BLaER1 treated with 17β-estradiol and CSF1 and Interleukin-3, amounts not matched to agents 10 nM and 100 nM (cell line): ENCODE measurements around the gene CLCN2.

Experiments
- H3K27ac ChIP-seq, 11 experiments: shearing (Covaris generic); formaldehyde crosslinking; 2 replicates each; pipeline ENCODE4 v1.8.1; 2022
- H3K27me3 ChIP-seq, 11 experiments: shearing (Covaris generic); formaldehyde crosslinking; 2 replicates each; pipeline ENCODE4 v1.8.1; 2022
- H3K36me3 ChIP-seq, 11 experiments: shearing (Covaris generic); formaldehyde crosslinking; 2 replicates each; pipeline ENCODE4 v1.8.1; 2022
- H3K4me1 ChIP-seq, 10 experiments: shearing (Covaris generic); formaldehyde crosslinking; 2 replicates each; pipeline ENCODE4 v1.8.1; 2022
- H3K4me2 ChIP-seq, 11 experiments: shearing (Covaris generic); formaldehyde crosslinking; 2 replicates each; pipeline ENCODE4 v1.8.1; 2022
- H3K4me3 ChIP-seq, 10 experiments: shearing (Covaris generic); formaldehyde crosslinking; 2 replicates each; pipeline ENCODE4 v1.8.1; 2022
- H3K9ac ChIP-seq, 11 experiments: shearing (Covaris generic); formaldehyde crosslinking; 2 replicates each; pipeline ENCODE4 v1.8.1; 2022
- H3K9me3 ChIP-seq, 11 experiments: shearing (Covaris generic); formaldehyde crosslinking; replicated peaks in 1 of 11; 2 replicates each; pipeline ENCODE4 v1.8.1; 2022
- H4K20me1 ChIP-seq, 11 experiments: shearing (Covaris generic); formaldehyde crosslinking; 2 replicates each; pipeline ENCODE4 v1.8.1; 2022
- Cebpa-rat ChIP-seq, 11 experiments: shearing (Covaris generic); IDR thresholded peaks; 2 replicates each; pipeline ENCODE4 v1.8.1; 2022

Gene CLCN2

GRCh38 chr3:184308744-184309143 is 52.7 kb downstream of the CLCN2 start:
- Histone ChIP-seq H3K4me3 (no peak overlapping the region), H3K36me3 (peaks cover 55 to 67% (median 63%) of the 10 kb centered on the region in 11 experiments), H3K9me3 (no peaks in the 10 kb centered on the region), H3K4me1 (peaks cover 0 to 2% (median under 1%) of the 10 kb centered on the region in 10 experiments; a peak in 5 of 20 replicates), H3K27me3 (no peaks in the 10 kb centered on the region), H3K27ac (no peak overlapping the region), H3K4me2 (no peak overlapping the region), H4K20me1 (peaks cover 0 to 52% (median 33%) of the 10 kb centered on the region in 11 experiments; a peak in 18 of 22 replicates), H3K9ac (no peak overlapping the region)
- TF ChIP-seq Cebpa-rat (IDR thresholded peaks at IDR 0.05): no peak

GRCh38 chr3:184307915-184308314 is 53.5 kb downstream of the CLCN2 start:
- Histone ChIP-seq H4K20me1 (peaks cover 0 to 60% (median 41%) of the 10 kb centered on the region in 11 experiments; a peak in 18 of 22 replicates), H3K27ac (no peak overlapping the region), H3K36me3 (peaks cover 63 to 75% (median 71%) of the 10 kb centered on the region in 11 experiments), H3K4me2 (no peak overlapping the region), H3K9me3 (no peaks in the 10 kb centered on the region), H3K4me1 (no peaks in the 10 kb centered on the region), H3K4me3 (no peak overlapping the region), H3K27me3 (no peaks in the 10 kb centered on the region), H3K9ac (peak overlapping the region in 1 of 11 experiments; percentile 6; a peak in 1 of 22 replicates)
- no peak for TF ChIP-seq Cebpa-rat (IDR thresholded peaks at IDR 0.05)

- H4K20me1 ChIP-seq: peaks cover 0 to 75% (median 56%) of the 10 kb centered on the region in 11 experiments; a peak in 19 of 22 replicates
- H3K9me3 ChIP-seq: no peaks in the 10 kb centered on the region
- H3K36me3 ChIP-seq: peaks cover 78 to 89% (median 86%) of the 10 kb centered on the region in 11 experiments
- H3K27me3 ChIP-seq: no peaks in the 10 kb centered on the region
- no peak overlapping the region for H3K4me3 ChIP-seq
- peaks cover 0 to 6% (median under 1%) of the 10 kb centered on the region in 10 experiments; a peak in 7 of 20 replicates for H3K4me1 ChIP-seq
- 0 out of 22 replicates have a peak overlapping the region, but pooled peaks of 1 of the 11 experiments have one; percentile 19 for H3K9ac ChIP-seq
- no peak for TF ChIP-seq Cebpa-rat (IDR thresholded peaks at IDR 0.05)
- H3K4me2 ChIP-seq: no peak overlapping the region
- no peak overlapping the region for H3K27ac ChIP-seq
These were observed 54.9 kb downstream of the CLCN2 start for GRCh38 chr3:184306341-184306972.

GRCh38 chr3:184305577-184305976 is 55.8 kb downstream of the CLCN2 start:
- H3K9ac ChIP-seq: no peak overlapping the region
- peaks cover 87 to 98% (median 94%) of the 10 kb centered on the region in 11 experiments for H3K36me3 ChIP-seq
- H4K20me1 ChIP-seq: peaks cover 0 to 83% (median 64%) of the 10 kb centered on the region in 11 experiments; a peak in 20 of 22 replicates
- no peaks in the 10 kb centered on the region for H3K9me3 ChIP-seq
- no peak overlapping the region for H3K4me3 ChIP-seq
- peaks cover 4 to 15% (median 8%) of the 10 kb centered on the region in 10 experiments for H3K4me1 ChIP-seq
- no peak for TF ChIP-seq Cebpa-rat (IDR thresholded peaks at IDR 0.05)
- no peak overlapping the region for H3K27ac ChIP-seq
- no peaks in the 10 kb centered on the region for H3K27me3 ChIP-seq
- H3K4me2 ChIP-seq: no peak overlapping the region

- Histone ChIP-seq H3K27me3 (no peaks in the 10 kb centered on the region), H3K9ac (peak overlapping the region; percentile 82 to 98 (median 93)), H3K4me1 (peaks cover 13 to 27% (median 22%) of the 10 kb centered on the region in 10 experiments), H3K4me2 (peak overlapping the region; percentile 88 to 99 (median 92)), H3K27ac (peak overlapping the region in 4 of 11 experiments; percentile 73 to 93 (median 83); a peak in 8 of 22 replicates), H4K20me1 (peaks cover 6 to 62% (median 54%) of the 10 kb centered on the region in 11 experiments; a peak in 20 of 22 replicates), H3K4me3 (peak overlapping the region; percentile 77 to 98 (median 86)), H3K36me3 (peaks cover 48 to 56% (median 53%) of the 10 kb centered on the region in 11 experiments), H3K9me3 (no peaks in the 10 kb centered on the region)
- no peak for TF ChIP-seq Cebpa-rat (IDR thresholded peaks at IDR 0.05)
These were observed 61.1 kb downstream of the CLCN2 start for GRCh38 chr3:184300378-184300720.

- Histone ChIP-seq H3K4me1 (peaks cover 13 to 27% (median 22%) of the 10 kb centered on the region in 10 experiments), H3K4me3 (peak overlapping the region; percentile 77 to 98 (median 86)), H3K9ac (peak overlapping the region; percentile 82 to 98 (median 93)), H3K36me3 (peaks cover 42 to 50% (median 47%) of the 10 kb centered on the region in 11 experiments), H3K27ac (peak overlapping the region; percentile 67 to 93 (median 83)), H3K9me3 (no peaks in the 10 kb centered on the region), H4K20me1 (peaks cover 6 to 56% (median 52%) of the 10 kb centered on the region in 11 experiments; a peak in 20 of 22 replicates), H3K27me3 (no peaks in the 10 kb centered on the region), H3K4me2 (peak overlapping the region; percentile 88 to 99 (median 92))
- no peak for TF ChIP-seq Cebpa-rat (IDR thresholded peaks at IDR 0.05)
These were observed 61.7 kb downstream of the CLCN2 start for GRCh38 chr3:184299488-184300377.

- peaks cover 13 to 27% (median 22%) of the 10 kb centered on the region in 10 experiments for H3K4me1 ChIP-seq
These were observed 62.5 kb downstream of the CLCN2 start, which contains the start of gene PSMD2 for GRCh38 chr3:184298759-184299487. TSS of gene PSMD2 (plus strand) at chr3:184299241. CDS start at chr3:184299267, 26 bp downstream.

GRCh38 chr3:184296616-184297015 is 64.8 kb downstream of the CLCN2 start:
- Histone ChIP-seq H3K4me1 (peaks cover 13 to 24% (median 22%) of the 10 kb centered on the region in 10 experiments), H3K9ac (no peak overlapping the region), H3K4me3 (no peak overlapping the region), H3K4me2 (no peak overlapping the region), H3K36me3 (peaks cover 10 to 19% (median 16%) of the 10 kb centered on the region in 11 experiments), H3K27ac (no peak overlapping the region), H3K9me3 (no peaks in the 10 kb centered on the region), H3K27me3 (no peaks in the 10 kb centered on the region), H4K20me1 (peaks cover 6 to 25% (median 22%) of the 10 kb centered on the region in 11 experiments; a peak in 19 of 22 replicates)
- no peak for TF ChIP-seq Cebpa-rat (IDR thresholded peaks at IDR 0.05)

More at GRCh38 chr3:184298759-184299487, 62.5 kb downstream of the CLCN2 start, which contains the start of gene PSMD2:
- Histone ChIP-seq H3K9ac (peak within 1 kb of the TSS; percentile 82 to 98 (median 93)), H3K27ac (peak within 1 kb of the TSS; percentile 67 to 93 (median 83)), H3K36me3 (peaks cover 34 to 42% (median 39%) of the 10 kb centered on the region in 11 experiments), H3K4me3 (peak within 1 kb of the TSS; percentile 77 to 98 (median 86)), H4K20me1 (peaks cover 6 to 48% (median 44%) of the 10 kb centered on the region in 11 experiments; a peak in 20 of 22 replicates), H3K4me2 (peak within 1 kb of the TSS; percentile 88 to 99 (median 92)), H3K9me3 (no peaks in the 10 kb centered on the region), H3K27me3 (no peaks in the 10 kb centered on the region)
- no peak for TF ChIP-seq Cebpa-rat (IDR thresholded peaks at IDR 0.05)
